ENCODE results near the gene FOXP1.
A peak's percentile ranks its signal among the peaks of the same experiment; 100 is the strongest.

Gene FOXP1

GRCh38 chr3:71127052-71127831, 456.3 kb downstream of the FOXP1 start:
- DNase-seq (ENCODE audit: low read depth in 2 of 2): no peak

GRCh38 chr3:71125738-71126137, 457.8 kb downstream of the FOXP1 start:
- DNase-seq (ENCODE audit: low read depth in 2 of 2): no peak

DNA sequence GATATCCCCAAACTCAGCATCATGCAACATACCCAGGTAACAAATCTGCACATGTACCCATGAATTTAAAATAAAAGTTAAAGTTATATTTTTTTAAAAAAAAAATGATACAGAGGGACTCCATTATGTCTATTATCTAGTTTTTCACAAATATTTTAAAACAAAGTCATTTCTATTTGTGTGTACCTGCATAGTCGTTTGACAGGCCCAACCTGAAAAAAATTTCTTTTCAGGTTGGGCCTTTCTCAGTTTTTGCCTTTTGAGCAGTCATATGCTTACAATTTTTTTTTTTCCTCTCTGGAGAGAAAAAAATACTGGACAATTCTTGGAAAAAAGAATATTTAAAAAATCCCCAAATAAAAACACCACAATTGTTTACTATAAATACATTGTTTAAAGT, 459.5 kb downstream of the FOXP1 start:
- no peak for DNase-seq (ENCODE audit: low read depth in 2 of 2)

DNA sequence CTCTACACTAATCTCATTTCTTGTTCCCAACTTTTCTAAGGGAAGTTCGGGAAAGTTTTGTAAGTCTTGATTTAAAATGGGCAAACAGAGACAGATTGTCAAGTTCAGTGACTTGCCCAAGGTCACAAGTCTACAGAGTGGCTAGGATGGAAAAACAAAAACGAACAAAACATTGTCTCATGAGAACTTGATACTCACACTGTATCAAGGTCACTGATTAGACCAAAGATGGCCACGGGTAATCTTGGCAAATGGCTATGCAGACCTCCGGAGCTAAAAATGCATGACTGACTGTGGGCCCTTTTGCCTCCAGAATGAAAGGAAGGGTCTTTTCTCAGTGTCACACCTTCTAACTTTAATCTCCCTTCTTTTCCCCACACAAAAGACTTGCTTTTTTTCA, 460.9 kb downstream of the FOXP1 start:
- no peak for DNase-seq (ENCODE audit: low read depth in 2 of 2)

DNA sequence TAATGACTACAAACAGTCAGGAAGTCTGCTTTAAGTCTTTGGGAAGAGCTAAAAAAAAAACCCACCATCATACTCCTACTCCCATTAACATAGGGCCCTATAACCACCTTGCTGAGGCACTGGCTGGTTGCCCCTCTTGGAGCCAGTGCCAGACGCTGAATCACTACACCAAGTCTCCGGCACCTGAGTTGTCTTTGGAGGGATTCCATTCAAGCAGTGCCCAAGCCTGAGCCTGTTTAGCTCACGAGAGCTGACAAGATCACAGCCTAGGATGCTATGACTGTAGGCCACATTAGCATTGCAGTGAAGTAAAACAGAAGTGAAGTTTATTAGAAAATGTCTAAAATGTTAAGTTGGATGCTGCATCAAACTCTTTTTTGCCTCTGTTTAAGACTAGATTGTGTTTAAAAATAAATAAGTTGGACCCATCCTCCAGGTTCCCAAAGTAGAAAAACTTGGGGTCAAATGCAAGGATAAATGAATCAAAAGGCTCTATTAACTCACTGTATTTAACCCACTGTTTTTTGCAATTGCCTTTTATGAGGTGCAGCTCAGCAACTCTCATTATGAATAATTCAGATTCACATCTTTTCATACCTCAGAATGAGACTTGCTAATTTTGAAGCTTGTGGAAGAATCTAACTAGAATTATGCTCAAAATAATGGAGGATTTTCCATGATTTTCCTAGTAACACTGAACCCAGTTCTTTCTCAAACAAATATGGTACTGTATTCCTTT, 461.9 kb downstream of the FOXP1 start:
- no peak for DNase-seq (ENCODE audit: low read depth in 2 of 2)

- no peak for DNase-seq (ENCODE audit: low read depth in 2 of 2)
Observed at GRCh38 chr3:71120012-71120411, 463.5 kb downstream of the FOXP1 start.

DNA sequence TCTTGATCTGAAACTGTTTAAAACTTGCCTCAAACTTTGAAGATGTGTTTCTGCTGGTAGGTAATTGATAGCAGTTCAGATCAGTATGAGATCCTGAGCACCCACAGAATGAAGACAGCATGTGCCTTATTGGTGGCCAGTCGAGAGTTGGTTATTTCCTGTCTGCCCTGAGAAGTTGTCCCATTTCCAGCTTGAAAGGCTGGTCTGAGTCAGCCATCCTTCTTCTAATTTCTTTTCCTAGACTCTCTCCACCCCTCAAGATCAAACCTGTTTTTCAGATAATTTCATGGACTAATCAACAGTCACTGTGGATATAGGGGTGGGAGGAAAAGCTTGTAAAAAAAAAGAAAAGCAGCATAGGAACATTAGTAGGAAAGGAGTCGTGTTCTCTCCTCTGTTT, 464.4 kb downstream of the FOXP1 start:
- no peak for DNase-seq (ENCODE audit: low read depth in 2 of 2)

GRCh38 chr3:71118436-71118835, 465.1 kb downstream of the FOXP1 start:
- no peak for DNase-seq (ENCODE audit: low read depth in 2 of 2)

GRCh38 chr3:71117572-71118247, 465.8 kb downstream of the FOXP1 start:
- DNase-seq (ENCODE audit: low read depth in 2 of 2): no peak

DNA sequence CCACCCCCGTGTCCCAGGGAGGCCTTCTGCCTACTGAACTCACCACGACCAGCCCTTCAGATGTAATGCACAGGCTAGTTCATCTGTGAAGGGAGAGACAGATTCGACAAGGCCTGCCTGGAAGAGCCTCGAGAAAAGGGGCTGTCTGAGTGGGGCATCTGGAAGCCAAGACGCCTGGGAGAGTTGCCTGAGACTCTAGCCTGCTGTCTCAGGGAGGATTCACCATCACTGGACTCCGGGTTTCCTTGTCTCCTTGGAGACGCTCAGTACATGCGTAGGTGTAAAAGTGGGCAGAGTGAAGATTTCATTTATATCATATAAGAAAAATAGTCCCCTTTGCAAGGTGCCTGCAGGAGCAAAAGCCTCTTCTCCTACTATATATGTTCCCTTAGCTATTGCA, 468.9 kb downstream of the FOXP1 start:
- no peak for DNase-seq (ENCODE audit: low read depth in 2 of 2)

DNA sequence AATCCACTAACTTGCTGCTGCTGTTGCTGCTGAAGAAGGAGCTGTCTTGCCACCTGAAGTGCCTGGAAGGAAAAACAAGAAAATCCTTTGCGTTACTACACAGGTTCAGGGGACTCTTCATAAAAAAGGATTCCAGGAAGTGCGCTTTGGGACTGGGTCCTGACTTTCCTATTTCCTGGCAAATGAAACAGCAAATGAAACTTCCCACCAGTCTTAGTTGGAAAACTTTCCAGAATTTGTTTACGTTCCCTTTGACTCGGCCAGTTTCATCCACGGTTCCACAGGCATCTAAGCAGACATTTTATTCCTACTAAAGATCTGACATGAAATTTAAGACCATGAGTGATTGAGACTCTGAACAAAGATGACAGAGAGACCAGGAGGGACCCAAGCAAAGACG, 471.0 kb downstream of the FOXP1 start:
- no peak for DNase-seq (ENCODE audit: low read depth in 2 of 2)

DNA sequence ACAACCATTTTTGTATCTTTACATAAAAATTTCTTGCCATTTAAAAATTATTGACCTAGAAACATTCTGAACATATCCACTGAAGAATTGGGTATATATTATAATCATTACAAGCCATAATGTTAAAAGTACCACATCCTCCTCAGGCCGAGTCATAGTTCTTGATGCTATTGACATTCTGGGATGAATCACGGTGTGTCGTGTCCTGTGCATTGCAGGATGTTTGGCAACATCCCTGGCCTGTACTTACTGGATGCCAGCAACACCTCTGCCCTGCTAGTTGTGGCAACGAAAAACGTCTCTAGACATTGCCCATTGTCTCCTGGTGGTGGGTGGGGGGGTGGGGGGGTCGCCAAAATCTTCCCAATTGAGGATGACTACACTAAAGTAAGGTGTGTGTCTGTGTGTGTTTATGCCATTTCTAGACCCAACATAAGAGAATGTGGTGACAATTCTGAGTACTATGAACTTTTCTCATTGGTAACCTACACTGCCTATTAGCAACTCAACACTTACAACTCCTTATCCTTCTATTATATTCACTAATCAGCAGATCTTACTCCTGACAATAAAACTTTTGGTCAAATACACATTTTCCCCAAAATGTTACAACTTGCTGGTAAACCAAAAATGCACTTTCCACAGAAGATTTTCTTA, 471.6 kb downstream of the FOXP1 start:
- peak in 1 of 2 experiments; percentile 52 for DNase-seq (ENCODE audit: low read depth in 2 of 2)

- no peak for DNase-seq (ENCODE audit: low read depth in 2 of 2)
Observed at GRCh38 chr3:71110385-71111222, 472.9 kb downstream of the FOXP1 start.

DNA sequence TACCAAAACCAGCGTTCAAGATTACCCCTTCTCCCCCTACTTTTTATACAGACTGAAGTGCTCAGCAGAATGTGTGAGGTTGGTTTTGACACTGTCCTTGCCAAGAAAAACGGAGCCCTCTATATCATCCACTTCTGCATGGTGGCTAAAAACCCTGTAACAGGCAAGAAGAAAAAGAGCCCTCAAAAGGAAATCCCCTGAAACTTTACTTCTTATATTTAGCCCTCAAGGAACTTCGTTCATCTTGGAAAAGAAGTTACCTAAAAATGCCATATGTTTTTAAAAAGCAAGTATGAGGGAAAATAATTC, 473.6 kb downstream of the FOXP1 start:
- DNase-seq (ENCODE audit: low read depth in 2 of 2): no peak

GRCh38 chr3:71109241-71109976, 474.1 kb downstream of the FOXP1 start:
- DNase-seq (ENCODE audit: low read depth in 2 of 2): peak; percentile 75

DNA sequence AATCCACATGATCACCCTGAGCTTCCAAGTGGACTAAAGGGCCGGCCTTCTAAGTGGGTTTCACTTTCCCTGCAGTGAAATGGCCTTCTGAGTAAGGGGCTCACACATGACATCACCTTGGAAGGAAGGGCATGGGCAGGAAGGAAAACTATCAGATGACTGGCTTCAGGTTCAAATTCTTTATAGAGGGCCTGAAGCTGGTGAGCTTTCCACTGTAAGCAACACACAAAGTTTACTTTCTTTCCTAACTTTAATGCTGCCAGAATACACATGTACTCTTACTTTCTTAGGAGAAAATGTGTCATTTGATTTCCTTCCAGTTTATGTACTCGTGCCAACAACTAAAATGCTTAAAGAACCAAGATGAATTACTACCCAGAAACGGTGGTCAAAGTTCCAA, 475.6 kb downstream of the FOXP1 start:
- no peak for DNase-seq (ENCODE audit: low read depth in 2 of 2)

GRCh38 chr3:71104976-71105375, 478.6 kb downstream of the FOXP1 start:
- DNase-seq (ENCODE audit: low read depth in 2 of 2): no peak

DNA sequence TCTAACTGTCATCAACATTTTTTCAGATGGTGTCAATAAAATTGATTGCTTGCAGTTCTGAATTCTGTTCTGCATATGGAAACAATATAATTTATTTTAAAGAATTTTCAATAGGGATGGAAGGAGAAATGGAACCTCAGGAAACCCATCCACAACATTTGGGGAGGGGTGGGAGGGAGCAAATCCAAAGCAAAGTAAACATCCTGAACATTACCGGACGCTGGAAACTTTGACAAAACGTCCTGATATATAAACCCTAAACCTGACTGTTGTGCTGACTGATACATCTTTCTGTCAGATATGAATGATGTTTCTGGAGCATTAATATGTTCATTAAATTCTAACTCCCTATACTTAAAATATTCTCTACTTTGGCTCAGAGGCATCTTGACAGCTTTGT, 479.0 kb downstream of the FOXP1 start:
- no peak for DNase-seq (ENCODE audit: low read depth in 2 of 2)

DNA sequence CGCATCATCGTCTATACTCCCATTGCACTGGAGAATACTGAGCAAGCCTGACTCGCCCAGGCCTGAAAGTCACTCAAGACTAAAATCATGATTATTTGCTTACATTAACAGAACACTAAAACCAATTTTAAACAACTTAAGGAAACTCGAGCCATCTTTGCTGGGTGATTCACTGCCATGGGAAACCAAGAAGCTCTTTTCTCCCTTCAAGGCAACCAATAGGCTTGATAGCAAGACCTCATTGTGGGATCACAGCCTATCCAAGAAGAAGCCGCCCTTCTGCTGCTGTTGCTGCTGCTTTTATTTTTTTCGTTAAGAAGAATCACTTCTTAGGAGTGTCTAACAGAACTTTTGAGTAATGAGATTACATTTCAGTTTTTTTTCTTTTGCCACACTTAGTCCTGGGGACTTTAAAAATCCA, 479.4 kb downstream of the FOXP1 start:
- DNase-seq (ENCODE audit: low read depth in 2 of 2): peak; percentile 83 to 86

GRCh38 chr3:71103430-71103921, 480.1 kb downstream of the FOXP1 start:
- peak; percentile 70 for DNase-seq (ENCODE audit: low read depth in 2 of 2)
